Stimulated activated CD8-positive, alpha-beta memory T cell treated with anti-CD3 and anti-CD28 coated beads, Interleukin-2, amount 100 ng/mL, for 48 hours (primary cell): ENCODE measurements around the gene TRA2B.
"Not testable (repeated sequence)": the region's sequence is repeated elsewhere in the genome, so short reads cannot be mapped to it uniquely, and the experiment has no call there.

Source experiments
- DNase-seq, 2 donors: peaks; one replicate each; pipeline ENCODE4 v3.0.0-alpha.2; 2020; ENCODE audit warnings: low read depth in 2 of 2

TRA2B gene

GRCh38 chr3:185927501-185928200 is 10.2 kb downstream of the TRA2B start:
- no peak for DNase-seq

GRCh38 chr3:185926445-185926844 is 11.4 kb downstream of the TRA2B start:
- no peak for DNase-seq

GRCh38 chr3:185925353-185925752 is 12.5 kb downstream of the TRA2B start:
- DNase-seq = no peak

- no peak for DNase-seq
Measured at GRCh38 chr3:185924375-185924774, 13.4 kb downstream of the TRA2B start.

GRCh38 chr3:185920184-185920583 is 17.6 kb downstream of the TRA2B start:
- DNase-seq = no peak

GRCh38 chr3:185916042-185916833 is 21.6 kb downstream of the TRA2B start:
- no peak for DNase-seq

GRCh38 chr3:185915642-185916041 is 22.2 kb downstream of the TRA2B start:
- no peak for DNase-seq

GRCh38 chr3:185914911-185915629 is 22.7 kb downstream of the TRA2B start:
- no peak for DNase-seq

- no peak for DNase-seq
Measured at GRCh38 chr3:185912929-185913901, 24.6 kb downstream of the TRA2B start.

GRCh38 chr3:185912512-185912911 is 25.3 kb downstream of the TRA2B start:
- no peak for DNase-seq

GRCh38 chr3:185911076-185911448 is 26.8 kb downstream of the TRA2B start:
- not testable (repeated sequence) for DNase-seq

- DNase-seq = not testable (repeated sequence)
Measured at GRCh38 chr3:185910322-185911075, 27.3 kb downstream of the TRA2B start.

- DNase-seq = not testable (repeated sequence)
Measured at GRCh38 chr3:185909913-185910312, 27.9 kb downstream of the TRA2B start.

- DNase-seq = no peak
Measured at GRCh38 chr3:185900228-185900627, 37.6 kb downstream of the TRA2B start.

- no peak for DNase-seq
Measured at GRCh38 chr3:185896636-185897035, 41.2 kb downstream of the TRA2B start.

GRCh38 chr3:185887066-185887465 is 50.7 kb downstream of the TRA2B start:
- no peak for DNase-seq

GRCh38 chr3:185884641-185885040 is 53.2 kb downstream of the TRA2B start:
- no peak for DNase-seq

GRCh38 chr3:185881926-185882325 is 55.9 kb downstream of the TRA2B start:
- DNase-seq = no peak

- no peak for DNase-seq
Measured at GRCh38 chr3:185880600-185880999, 57.2 kb downstream of the TRA2B start.

GRCh38 chr3:185878920-185879319 is 58.9 kb downstream of the TRA2B start:
- no peak for DNase-seq

GRCh38 chr3:185874119-185874518 is 63.7 kb downstream of the TRA2B start:
- DNase-seq = no peak
